Amniotic stem cell (primary cell): ENCODE data around the gene FRMD1.

Source experiments
- DNase-seq: peaks from one replicate; lab custom pipeline; 2025; lab: John Stamatoyannopoulos, UW

FRMD1 gene

GRCh38 chr6:168111911-168112310, 32.9 kb upstream of the FRMD1 start:
- no peak for DNase-seq

GRCh38 chr6:168110437-168110836, 31.4 kb upstream of the FRMD1 start:
- no peak for DNase-seq

DNA sequence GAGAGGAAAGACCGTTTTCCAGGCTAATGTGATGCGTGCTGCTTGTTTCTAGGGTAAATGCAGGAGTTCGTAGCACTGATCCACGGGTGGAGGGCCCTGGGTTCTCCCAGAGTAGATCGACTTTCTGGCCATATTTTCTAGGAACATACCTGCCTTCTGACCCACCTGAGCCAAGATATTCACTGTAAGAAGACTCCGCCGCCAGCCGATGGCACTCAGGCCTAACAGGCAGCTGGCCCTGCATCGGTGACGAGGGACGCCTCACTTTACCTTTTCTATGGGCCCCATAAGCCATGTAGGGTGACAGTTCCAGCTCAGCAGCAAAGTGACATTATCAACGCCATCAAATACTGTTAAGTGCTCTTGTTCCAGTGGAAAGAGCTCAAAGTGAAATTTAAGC, 30.2 kb upstream of the FRMD1 start:
- DNase-seq: no peak

DNA sequence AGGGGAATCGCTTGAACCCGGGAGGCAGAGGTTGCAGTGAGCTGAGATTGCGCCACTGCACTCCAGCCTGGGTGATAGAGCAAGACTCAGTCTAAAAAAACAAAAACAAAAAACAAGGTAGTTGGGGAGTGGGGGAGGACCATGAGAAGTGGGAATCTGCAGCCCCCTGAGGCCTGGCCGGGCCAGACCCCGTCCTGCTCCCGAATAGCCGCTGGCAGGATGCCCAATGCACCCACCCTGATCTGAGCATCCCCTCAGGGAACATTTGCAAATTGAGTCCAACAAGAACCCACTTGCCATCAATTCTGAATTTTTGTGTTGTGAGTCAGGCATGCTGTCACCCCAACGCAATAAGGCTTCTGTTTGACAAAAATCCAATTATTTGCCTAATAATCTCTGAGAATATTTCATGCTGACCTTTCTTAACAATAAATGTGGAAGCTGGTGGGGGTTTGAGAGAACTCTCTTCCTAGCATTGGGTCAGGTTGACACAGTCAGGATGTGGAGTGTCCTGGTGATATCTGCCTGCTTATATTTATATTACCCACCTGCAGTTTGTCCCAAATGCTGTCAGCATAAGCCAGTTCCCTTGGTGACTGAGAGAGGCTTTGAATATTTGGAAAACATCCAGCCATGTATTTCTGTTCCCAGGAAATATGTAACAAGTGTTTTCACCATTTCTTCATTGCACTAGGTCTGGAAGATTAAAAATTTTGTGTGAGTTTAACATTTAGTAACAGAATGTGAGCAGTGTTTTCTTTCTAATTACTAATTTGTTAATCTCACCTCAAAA, 28.4 kb upstream of the FRMD1 start:
- no peak for DNase-seq

DNA sequence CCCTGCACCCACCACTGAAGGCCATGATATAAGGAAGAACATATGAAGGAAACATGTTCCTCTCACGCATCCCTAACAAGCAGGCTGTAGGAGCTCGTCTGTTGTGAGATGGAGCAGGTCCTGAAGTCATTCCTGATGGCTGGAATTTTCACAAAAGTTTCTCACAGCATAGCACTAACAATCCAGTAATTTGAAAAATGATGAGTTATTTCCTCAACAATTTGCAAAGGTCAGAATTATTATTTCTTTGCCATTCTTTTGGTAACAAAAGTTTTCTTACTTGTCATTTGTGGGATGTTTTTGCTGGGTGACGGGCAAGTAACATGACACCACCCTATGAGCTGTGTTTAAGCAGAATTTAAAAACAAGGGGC, 27.6 kb upstream of the FRMD1 start:
- no peak for DNase-seq

DNA sequence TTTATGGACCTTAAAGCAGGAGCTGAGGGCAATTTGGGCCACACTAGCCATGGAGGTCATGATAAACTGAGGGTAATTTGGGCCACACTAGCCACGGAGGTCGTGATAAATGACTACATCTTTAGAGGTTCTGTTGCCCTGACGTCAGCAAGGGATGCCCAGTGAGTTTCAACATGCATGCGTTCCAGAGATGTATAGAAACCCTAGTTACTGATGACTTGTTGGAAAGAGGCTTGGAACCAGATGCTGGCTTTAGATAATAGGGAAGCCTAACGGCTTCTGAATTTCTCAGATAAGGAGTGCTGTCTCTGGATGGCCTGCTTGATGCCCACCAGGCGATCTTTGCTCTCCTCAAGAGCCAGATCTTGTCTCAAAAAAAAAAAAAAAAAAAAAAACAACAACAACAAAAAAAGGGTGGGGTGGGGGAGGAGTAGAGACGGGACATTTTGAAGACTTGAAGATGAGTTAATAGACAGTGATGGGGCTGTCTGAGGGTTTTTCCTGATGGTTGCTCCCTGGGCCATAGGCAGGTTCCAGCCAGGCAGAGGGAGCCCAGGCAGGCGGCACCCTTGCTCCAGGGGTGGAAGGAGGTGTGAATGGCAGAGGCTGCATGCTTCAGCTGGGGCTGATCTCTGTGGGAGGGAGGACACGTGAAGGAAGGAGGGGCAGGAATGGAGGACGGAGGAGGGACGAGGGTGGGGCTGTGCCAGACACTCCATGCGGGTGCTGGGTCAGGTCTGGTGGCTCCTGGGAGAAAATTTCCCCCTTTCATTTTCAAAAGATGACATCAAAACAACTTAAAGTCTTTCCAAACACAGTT, 27.0 kb upstream of the FRMD1 start:
- no peak for DNase-seq

DNA sequence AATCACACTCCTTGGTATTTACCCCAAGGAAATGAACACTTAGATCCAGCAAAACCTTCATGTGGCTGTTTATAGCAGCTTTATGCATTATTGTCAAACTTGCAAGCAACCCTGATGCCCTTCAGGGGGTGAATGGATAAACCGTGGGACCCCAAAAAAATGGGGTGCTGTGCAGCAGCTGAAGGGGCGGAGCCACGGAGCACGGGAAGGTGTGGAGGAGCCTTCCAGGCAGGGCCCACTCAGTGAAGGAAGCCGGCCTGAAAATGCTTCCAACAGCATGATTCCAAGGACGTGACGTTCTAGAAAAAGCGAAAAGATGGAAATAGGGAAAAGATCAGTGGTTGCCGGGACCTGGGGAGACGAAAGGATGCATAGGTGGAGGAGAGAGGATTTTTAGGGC, 25.6 kb upstream of the FRMD1 start:
- no peak for DNase-seq

DNA sequence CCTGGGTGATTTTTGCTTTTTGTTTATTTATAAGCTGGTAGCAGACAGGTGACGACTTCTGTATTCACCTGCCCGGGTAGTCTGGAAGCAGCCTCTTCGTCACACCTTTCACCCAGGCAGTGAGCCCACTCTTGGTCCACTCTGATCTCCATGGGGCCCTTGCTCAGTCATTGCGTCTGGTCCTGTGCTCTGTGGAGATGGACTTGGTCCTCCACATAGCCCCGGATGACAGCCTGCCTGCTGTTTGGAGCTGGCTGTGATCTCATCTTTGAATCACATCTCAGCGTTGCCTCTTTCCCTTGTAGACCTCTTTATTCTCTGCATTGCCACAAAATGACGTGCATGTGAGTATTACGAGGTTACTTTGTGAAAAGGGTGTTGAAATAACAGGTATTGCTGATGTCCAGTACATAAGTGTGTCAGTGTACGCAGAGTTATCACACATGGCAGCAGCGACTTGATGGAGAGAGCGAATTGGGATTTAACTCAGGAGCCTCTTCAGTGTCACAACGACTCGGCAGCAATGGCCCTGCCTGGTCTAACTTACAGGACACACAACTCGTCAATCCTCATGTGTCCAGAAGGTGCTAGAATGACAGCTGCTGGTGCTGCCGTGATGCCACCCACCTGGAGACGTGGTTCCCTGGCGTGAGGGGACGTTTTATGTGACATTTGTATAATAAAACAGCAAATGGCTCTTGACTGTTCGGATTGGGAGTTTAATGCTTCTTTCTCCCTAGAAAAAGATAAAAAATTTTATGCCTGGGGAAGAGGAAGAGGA, 24.2 kb upstream of the FRMD1 start:
- no peak for DNase-seq

GRCh38 chr6:168102315-168102985, 23.4 kb upstream of the FRMD1 start:
- no peak for DNase-seq

DNA sequence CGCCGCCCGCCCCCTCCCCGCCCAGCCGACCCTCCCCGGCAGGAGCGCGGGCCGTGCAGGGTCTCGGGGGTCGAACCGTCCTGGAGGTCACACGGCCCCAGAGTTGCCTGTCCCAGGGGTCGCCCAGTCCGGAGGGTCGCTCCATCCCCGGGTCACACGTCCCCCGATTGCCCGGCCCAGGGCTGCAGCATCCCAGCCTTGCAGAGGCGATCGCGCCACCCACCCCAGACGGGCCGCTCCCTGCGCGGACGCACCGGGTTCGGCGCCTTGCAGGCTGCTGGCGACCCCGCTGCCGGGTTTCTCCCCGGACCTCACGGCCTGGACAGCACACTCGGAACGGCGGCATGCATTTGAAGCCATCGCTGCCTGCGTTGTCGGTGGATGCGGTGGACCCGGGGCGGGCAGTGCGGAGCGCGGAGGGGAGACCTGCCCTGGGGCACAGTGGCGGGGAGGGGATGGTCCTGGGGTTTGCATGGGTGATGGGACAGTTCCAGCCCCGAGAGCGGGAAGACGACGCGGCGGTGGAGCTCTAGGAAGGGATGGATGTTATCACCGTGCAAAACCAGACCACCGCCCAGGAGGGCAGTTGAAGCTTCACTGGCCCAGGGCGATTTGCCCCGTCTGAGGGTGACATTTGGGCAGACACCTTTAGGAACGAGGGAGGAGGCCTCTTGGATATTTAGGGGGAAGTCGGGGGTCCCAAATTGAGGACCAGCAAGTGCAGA, 22.7 kb upstream of the FRMD1 start:
- no peak for DNase-seq

GRCh38 chr6:168100803-168101589, 22.0 kb upstream of the FRMD1 start:
- no peak for DNase-seq

- DNase-seq: no peak
Measured at GRCh38 chr6:168100011-168100802, 21.2 kb upstream of the FRMD1 start.

DNA sequence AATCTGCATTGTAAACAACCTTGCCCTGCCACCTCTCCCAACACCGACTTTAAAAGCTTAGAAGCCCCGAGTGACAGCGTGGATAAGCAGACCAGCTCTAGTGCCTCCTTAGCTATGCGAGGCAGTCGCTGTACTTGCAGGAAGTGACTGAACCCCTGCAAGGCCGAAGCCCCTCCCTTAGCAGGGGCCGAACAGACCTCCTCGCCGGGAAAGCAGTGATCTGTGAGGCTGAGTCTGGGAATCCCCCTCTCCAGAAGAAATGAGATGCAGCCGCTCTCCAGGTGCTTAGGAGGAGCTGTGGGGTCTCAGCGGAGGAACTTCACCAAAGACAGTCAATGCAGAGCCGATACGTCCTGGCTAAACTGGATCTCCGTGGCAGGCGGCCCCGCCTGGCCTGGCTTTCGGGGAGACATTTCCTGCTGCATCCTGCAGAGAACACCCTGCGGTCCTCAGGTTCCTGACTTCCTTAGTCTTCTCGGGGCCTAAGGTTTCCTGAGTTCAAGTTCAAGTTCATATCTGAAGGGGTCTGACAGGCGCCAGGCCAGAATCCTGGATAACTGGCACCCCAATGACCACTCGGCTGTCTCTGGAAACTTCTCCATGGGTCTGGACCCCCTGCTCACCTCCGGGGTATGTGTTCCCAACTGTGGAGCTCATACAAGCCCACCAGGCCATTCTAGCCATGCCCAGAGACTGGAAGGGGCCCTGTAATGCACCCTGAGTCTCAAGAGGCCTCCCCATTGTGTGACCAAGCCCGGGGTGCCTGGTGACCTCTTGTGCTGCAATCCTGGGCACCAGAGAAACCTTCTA, 20.4 kb upstream of the FRMD1 start:
- no peak for DNase-seq

- DNase-seq: no peak
Measured at GRCh38 chr6:168098431-168098861, 19.4 kb upstream of the FRMD1 start.

- no peak for DNase-seq
Measured at GRCh38 chr6:168097621-168098430, 18.8 kb upstream of the FRMD1 start.

GRCh38 chr6:168097221-168097620, 18.2 kb upstream of the FRMD1 start:
- DNase-seq: no peak

GRCh38 chr6:168096271-168096764, 17.3 kb upstream of the FRMD1 start:
- no peak for DNase-seq
